Keratinocyte (primary cell): ENCODE results near the gene ZNF534. TPM values are rescaled to one million over a fixed set of nuclear protein-coding genes. Genes with fewer than 3 reads are reported as not detected.

Experiments used
- DNase-seq: peaks from one replicate; pipeline ENCODE4 v3.0.0-alpha.2; 2011; ENCODE audit warnings: low read depth, missing footprints, low spot score
- FAIRE-seq: peaks from 2 replicates; lab custom pipeline; 2011; peaks lifted over from hg19 to GRCh38; lab: Jason Lieb, UNC
- H2AFZ ChIP-seq: 2 replicates; pipeline ENCODE4 v1.6.0; 2012; ENCODE audit warnings: low read length, control low read depth, inconsistent platforms; ENCODE audit not compliant: control insufficient read depth
- H3K27ac ChIP-seq: 2 replicates; pipeline ENCODE4 v1.5.1; 2011; ENCODE audit warnings: low read length; ENCODE audit not compliant: control insufficient read depth, insufficient read depth
- H3K27me3 ChIP-seq: 3 replicates; pipeline ENCODE4 v1.6.0; 2011; ENCODE audit warnings: low read length; ENCODE audit not compliant: control insufficient read depth, insufficient read depth; ENCODE audit errors: extremely low read depth
- H3K36me3 ChIP-seq, 2 experiments: 2 replicates in 1 of 2; 3 replicates in 1 of 2; pipeline ENCODE4 v1.5.1; 2011; ENCODE audit warnings: low read length in 2 of 2, mild to moderate bottlenecking in 1 of 2; ENCODE audit not compliant: control insufficient read depth in 2 of 2, insufficient read depth in 2 of 2; ENCODE audit errors: extremely low read depth in 1 of 2
- H3K4me1 ChIP-seq: 3 replicates; pipeline ENCODE4 v1.5.1; 2011; ENCODE audit warnings: low read length; ENCODE audit not compliant: control insufficient read depth, insufficient read depth; ENCODE audit errors: extremely low read depth
- H3K4me2 ChIP-seq: 3 replicates; pipeline ENCODE4 v1.6.0; 2011; ENCODE audit warnings: low read depth, low read length; ENCODE audit not compliant: control insufficient read depth, insufficient read depth; ENCODE audit errors: extremely low read depth
- H3K4me3 ChIP-seq, 3 experiments: fragments of 200-600 bp in 1 of 3; sonication (generic) in 1 of 3; 2 replicates in 2 of 3; 3 replicates in 1 of 3; pipeline ENCODE4 v1.5.1; 2011 to 2016; ENCODE audit warnings: low read length in 3 of 3, mild to moderate bottlenecking in 3 of 3, control low read depth in 2 of 3, inconsistent platforms in 1 of 3, low read depth in 1 of 3, mixed read lengths in 1 of 3, mixed run types in 1 of 3, moderate library complexity in 1 of 3; ENCODE audit not compliant: control insufficient read depth in 2 of 3, insufficient read depth in 2 of 3; ENCODE audit errors: extremely low read depth in 1 of 3
- H3K79me2 ChIP-seq: 2 replicates; pipeline ENCODE4 v1.6.0; 2012; ENCODE audit warnings: low read length; ENCODE audit not compliant: control insufficient read depth, insufficient read depth
- H3K9ac ChIP-seq: 3 replicates; pipeline ENCODE4 v1.6.0; 2011; ENCODE audit warnings: low read length; ENCODE audit not compliant: control insufficient read depth, insufficient read depth; ENCODE audit errors: extremely low read depth
- H3K9me1 ChIP-seq: 3 replicates; pipeline ENCODE4 v1.6.0; 2011; ENCODE audit warnings: low read length; ENCODE audit not compliant: control insufficient read depth, insufficient read depth; ENCODE audit errors: extremely low read depth
- H3K9me3 ChIP-seq: 2 replicates; pipeline ENCODE4 v1.5.1; 2012; ENCODE audit warnings: low read depth, low read length; ENCODE audit not compliant: control insufficient read depth
- H4K20me1 ChIP-seq: 3 replicates; pipeline ENCODE4 v1.6.0; 2011; ENCODE audit warnings: low read length; ENCODE audit not compliant: control insufficient read depth, insufficient read depth; ENCODE audit errors: extremely low read depth
- EZH2 ChIP-seq: IDR thresholded peaks from one replicate; pipeline ENCODE4 v1.6.1; 2012; ENCODE audit warnings: inconsistent platforms, mild to moderate bottlenecking, low read length, moderate library complexity
- dilution Hi-C: fragments of 300-500 bp; cut with MboI; formaldehyde crosslinking; loops from one replicate; pipeline ENCODE4 v1.7.0; 2020; ENCODE audit warnings: low sequenced_read_pairs; ENCODE audit not compliant: extremely low pct_ligation_motif_present
- polyA plus RNA-seq, 5 experiments: library from polyadenylated mRNA; depleted of rRNA in 3 of 5; stranded (reverse) in 3 of 5; stranded (forward) in 1 of 5; unstranded in 1 of 5; fragments of >200 nt; gene quantifications; 1 replicate in 1 of 5; 2 replicates in 3 of 5; 3 replicates in 1 of 5; pipeline versions ENCODE4 v1.2.1 to v1.2.3, GENCODE V29; 2011 to 2012; ENCODE audit warnings: missing spikeins in 2 of 5, low read depth in 1 of 5, low replicate concordance in 1 of 5
- TF ChIP-seq, protein P1 (sequence below), 3 experiments: IDR thresholded peaks in 1 of 3; conservative IDR thresholded peaks in 1 of 3; optimal IDR thresholded peaks in 1 of 3; 2 replicates in 2 of 3; 3 replicates in 1 of 3; pipeline versions ENCODE3 to v1.5.1; 2011; ENCODE audit warnings: low read length in 3 of 3, mild to moderate bottlenecking in 3 of 3, moderate library complexity in 2 of 3, control low read depth in 1 of 3, inconsistent platforms in 1 of 3; ENCODE audit not compliant: insufficient read depth in 2 of 3; ENCODE audit errors: extremely low read depth in 1 of 3

ZNF534 gene
- polyA plus RNA-seq, 1 donor (not counting 4 experiments of a cell fraction or from before 2014, with no cell fraction given) = not detected

DNA sequence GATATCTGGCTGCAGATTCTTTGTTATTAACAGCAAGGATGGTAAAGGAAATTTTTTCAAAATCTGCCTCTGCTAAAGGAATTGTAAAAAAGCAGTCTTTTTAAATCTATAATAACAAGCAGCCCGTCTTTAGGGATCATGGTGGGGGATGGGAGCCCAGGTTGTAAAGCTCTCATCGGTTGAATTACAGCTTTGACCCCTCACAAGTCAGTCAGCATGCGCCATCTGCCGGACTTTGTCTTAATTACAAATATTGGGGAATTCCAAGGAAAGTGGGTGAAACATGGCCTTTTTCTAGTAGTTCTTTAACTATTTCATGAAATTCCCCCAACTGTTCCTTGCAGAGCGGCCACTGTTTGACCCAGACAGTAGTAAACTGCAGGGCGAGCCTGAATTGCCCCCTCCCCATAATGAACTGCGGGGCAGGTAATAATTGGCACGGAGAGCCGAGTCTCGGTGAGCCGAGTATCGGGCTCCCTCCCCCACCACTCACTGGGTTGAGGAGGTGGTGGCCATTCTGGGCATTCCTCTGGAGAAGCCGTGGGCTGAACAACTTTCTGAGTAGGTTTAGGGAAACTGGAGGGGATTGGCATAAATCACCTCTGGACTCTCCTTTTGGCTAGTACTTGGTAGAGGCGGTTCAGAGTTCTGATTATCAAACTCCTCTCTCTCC, 36.0 kb downstream of the ZNF534 start:
- FAIRE-seq (no peak), DNase-seq (no peak)
- Histone ChIP-seq H2AFZ (no peak overlapping the region), H3K9me3 (peaks cover 8% of the 10 kb centered on the region), H4K20me1 (no peaks in the 10 kb centered on the region), H3K9me1 (no peaks in the 10 kb centered on the region), H3K36me3 (no peaks in the 10 kb centered on the region), H3K27me3 (no peaks in the 10 kb centered on the region), H3K27ac (no peak overlapping the region), H3K4me1 (no peaks in the 10 kb centered on the region), H3K4me2 (no peak overlapping the region), H3K79me2 (no peaks in the 10 kb centered on the region), H3K9ac (no peak overlapping the region), H3K4me3 (no peak overlapping the region)
- dilution Hi-C loops = no loop called here
- TF ChIP-seq, protein P1, sequence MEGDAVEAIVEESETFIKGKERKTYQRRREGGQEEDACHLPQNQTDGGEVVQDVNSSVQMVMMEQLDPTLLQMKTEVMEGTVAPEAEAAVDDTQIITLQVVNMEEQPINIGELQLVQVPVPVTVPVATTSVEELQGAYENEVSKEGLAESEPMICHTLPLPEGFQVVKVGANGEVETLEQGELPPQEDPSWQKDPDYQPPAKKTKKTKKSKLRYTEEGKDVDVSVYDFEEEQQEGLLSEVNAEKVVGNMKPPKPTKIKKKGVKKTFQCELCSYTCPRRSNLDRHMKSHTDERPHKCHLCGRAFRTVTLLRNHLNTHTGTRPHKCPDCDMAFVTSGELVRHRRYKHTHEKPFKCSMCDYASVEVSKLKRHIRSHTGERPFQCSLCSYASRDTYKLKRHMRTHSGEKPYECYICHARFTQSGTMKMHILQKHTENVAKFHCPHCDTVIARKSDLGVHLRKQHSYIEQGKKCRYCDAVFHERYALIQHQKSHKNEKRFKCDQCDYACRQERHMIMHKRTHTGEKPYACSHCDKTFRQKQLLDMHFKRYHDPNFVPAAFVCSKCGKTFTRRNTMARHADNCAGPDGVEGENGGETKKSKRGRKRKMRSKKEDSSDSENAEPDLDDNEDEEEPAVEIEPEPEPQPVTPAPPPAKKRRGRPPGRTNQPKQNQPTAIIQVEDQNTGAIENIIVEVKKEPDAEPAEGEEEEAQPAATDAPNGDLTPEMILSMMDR (optimal IDR thresholded peaks at IDR 0.05 in 1 of 3, IDR thresholded peaks at IDR 0.05 in 1 of 3, conservative IDR thresholded peaks at IDR 0.05 in 1 of 3; ENCODE audit: extremely low read depth in 1 of 3, insufficient read depth in 2 of 3, low read length in 3 of 3) = peak in 1 of 3 experiments; percentile 4
- TF ChIP-seq EZH2 = no peak

DNA sequence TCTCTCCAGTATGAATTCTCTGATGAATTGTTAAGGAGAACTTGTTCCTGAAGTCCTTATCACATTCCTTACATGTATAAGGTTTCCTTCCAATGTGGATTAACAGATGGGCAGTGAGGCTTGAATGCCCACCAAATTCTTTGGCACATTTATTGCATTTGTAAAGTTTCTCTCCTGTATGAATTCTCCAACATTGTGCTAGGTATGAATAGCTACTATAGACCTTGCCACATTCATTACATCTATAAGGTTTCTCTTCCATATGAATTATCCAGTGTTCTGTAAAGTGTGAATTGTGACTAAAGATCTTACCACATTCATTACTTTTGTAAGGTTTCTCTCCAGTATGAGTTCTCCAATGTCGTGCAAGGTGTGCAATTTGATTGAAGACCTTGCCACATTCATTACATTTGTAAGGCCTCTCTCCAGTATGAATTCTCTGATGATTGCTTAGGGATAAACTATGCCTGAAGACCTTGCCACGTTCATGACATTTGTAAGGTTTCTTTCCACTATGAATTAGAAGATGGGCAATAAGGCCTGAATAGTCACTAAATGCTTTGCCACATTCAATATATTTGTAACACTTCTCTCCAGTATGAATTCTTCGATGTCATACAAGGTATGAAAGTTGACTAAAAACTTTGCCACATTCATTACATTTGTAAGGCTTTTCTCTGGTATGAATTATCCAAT, 44.9 kb downstream of the ZNF534 start:
- no peak for TF ChIP-seq EZH2
- TF ChIP-seq, protein P1 (optimal IDR thresholded peaks at IDR 0.05 in 1 of 3, IDR thresholded peaks at IDR 0.05 in 1 of 3, conservative IDR thresholded peaks at IDR 0.05 in 1 of 3; ENCODE audit: extremely low read depth in 1 of 3, insufficient read depth in 2 of 3, low read length in 3 of 3) = no peak
- Histone ChIP-seq H3K27me3 (no peaks in the 10 kb centered on the region), H3K9me3 (peaks cover 22% of the 10 kb centered on the region), H3K36me3 (no peaks in the 10 kb centered on the region), H2AFZ (no peak overlapping the region), H3K4me3 (no peak overlapping the region), H3K4me2 (no peak overlapping the region), H3K4me1 (no peaks in the 10 kb centered on the region), H4K20me1 (no peaks in the 10 kb centered on the region), H3K79me2 (no peaks in the 10 kb centered on the region), H3K9ac (no peak overlapping the region), H3K27ac (no peak overlapping the region), H3K9me1 (no peaks in the 10 kb centered on the region)
- dilution Hi-C loops = no loop called here
- FAIRE-seq (no peak), DNase-seq (no peak)
